Inflammatory macrophage (primary cell): ENCODE results near the gene GET4.
"Not testable (repeated sequence)": the region's sequence is repeated elsewhere in the genome, so short reads cannot be mapped to it uniquely, and the experiment has no call there.

Source experiments
- DNase-seq, 2 donors: peaks; one replicate each; pipeline ENCODE4 v3.0.0-alpha.2; 2020 to 2022

GET4 gene

DNA sequence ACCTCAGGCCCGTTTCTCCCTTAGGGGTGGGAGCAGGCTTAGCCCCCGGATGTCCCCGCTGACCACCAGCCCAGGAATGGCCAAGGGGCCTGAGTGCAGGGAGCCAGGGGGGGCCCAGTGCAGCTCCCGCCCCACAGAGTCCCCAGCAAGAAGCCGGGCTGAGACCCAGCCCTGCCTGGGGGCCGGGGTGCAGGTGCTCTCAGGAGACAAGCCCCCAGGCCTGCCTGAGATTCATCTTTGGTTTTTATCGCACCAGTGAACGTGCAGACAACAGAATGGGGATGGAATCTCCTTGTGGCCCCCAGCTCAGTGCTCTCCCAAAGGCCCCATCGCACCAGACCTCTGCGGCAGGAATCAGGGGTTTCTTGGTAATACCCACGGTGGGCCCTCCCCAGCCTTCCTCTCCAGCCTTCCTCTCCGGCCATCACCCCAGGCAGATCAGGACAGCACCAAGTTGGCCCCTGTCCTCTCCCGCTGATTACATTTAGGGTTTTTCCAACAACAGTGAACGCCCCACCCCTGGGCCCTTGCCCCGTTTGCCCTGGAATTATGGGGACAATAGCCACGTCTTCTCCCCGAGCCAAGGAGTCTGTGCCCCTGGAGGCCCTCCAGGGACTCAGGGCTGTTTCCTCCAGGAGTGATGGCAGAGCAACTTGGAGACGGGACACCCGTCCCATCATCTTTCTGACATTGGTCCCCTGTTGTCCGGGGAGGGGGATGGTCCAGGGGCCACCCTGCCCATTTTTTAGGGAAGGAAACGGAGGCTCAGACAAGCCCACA lies 55.7 kb downstream of the GET4 start:
- DNase-seq, result no peak

DNA sequence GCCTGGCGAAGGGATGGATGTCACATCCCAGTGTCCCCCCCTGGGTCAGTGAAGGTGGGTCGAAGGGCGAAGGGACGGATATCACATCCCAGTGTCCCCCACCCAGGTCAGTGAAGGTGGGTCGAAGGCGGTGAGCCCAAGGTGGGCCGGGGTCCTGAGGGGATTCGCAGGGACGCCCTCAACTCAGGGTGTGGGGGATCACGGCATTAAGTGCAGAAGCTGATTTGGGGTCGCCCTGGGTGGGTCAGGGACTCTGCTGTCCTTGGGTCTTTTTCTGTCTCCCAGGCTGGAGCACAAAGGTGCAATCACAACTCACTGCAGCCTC lies 56.3 kb downstream of the GET4 start:
- no peak for DNase-seq

DNA sequence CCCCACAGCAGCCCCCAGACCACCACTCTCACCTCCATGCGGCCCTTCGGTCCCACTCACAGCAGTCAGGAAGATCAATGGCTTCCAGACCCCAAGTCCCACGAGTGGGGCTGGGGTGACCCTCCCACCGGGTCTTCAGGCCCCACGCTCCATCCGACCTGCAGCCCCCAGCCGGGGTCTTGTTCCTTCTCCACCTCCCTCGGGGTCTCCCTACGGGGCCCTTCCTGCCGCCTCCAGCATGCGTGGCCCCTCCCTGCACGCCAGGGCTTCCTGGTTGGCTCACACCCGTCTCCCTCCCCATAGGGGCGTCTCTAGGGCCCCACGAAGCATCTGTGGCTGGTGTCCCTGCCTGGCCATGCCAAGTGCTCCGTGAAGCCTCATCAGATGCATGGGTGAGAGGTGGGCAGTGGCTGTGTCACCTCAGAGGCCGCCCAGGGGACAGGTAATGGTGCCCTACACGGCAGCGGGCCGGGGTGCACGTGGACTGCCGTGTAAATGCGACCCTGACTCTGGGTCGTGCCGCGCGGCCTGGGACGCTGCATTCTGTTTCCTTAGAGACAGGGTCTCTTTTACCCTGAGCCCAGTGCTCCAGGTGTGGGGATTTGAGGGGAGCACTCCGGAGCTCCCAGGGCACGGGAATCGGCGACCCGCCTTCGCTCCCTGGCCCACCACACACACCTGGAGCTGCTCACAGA lies 58.3 kb downstream of the GET4 start:
- no peak for DNase-seq

DNA sequence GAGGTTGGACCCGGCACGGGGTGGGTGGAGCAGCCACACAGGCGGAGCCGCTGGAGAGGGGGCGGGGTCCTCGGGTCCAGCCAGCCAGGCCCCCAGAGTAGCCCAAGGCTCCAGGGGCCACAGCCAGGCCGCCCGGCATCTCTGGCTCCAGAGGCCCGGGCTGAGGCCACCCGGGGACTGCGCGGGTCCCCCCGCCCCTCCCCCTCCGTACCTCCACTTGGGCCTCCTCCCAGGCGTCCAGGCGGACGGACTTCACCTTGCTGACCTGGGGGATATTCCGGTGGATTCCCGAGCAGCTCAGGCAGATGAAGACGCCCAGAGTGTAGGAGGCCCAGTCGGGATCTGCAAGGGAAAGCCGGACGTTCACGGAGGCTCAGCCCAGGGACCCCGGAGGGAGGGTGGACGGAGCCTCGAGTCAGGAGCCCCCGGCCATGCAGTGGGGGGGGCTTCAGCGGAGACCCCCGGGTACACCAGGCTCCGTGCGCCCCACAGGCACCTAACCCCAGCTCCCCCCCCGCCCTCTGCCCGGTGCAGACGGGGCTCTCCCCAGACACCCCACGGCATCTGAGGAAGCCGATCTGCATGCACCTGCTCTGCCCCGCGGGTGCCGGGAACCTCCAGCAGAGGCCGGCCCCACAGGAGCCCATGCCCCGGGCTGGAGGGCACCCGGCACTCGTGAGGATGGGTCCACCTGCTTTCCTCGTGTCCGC lies 59.0 kb downstream of the GET4 start:
- DNase-seq, result no peak

DNA sequence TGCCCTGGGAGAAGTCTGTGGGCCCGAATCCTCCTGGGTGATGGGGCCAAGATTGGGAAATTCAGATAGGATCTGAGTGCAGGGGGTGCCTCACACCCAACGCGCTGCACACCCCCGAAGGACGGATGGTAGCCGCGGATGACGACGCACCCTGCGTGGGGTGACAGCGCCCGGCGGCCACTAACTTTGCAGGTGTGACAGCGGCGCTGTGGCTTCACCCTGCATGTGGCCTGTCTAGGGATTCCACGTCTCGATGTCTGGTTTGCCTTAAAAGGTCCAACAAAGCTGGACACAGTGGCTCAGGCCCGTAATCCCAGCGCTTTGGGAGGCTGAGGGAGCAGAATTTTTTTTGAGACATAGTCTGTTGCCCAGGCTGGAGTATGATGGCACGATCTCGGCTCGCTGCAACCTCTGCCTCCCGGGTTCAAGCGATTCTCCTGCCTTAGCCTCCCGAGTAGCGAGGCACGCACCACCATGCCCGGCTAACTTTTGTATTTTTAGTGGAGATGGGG lies 59.6 kb downstream of the GET4 start:
- no peak for DNase-seq

DNA sequence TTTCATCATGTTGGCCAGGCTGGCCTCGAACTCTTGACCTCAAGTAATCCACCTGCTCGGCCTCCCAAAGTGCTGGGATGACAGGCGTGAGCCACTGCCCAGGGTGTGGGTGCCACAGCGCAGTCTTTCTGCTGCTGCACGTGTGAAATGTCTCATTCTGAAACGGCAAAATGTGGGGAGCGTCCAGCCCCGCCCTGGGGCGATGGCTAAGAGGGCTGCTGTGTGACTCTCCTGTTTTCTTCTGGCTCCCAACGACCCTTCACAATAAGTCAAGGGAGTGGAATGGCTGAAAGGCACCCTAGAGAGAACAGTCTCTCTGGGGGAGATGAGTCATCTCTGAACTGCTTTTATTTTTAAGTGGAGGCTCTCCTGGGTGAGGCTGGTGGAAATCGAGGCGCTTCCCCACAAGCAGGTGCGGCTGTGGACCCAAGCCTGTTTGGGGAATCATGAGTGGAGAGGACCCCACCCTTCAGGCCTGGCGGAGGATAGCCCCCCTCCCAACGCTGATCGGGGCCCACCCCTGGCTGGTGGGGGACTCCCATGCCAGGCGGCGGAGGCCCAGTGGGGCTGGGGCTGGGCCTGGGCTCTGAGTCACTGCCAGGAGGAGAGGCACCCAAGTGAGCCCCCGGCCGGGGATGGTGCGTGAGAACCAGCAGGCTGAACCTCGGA lies 60.2 kb downstream of the GET4 start:
- no peak for DNase-seq

DNA sequence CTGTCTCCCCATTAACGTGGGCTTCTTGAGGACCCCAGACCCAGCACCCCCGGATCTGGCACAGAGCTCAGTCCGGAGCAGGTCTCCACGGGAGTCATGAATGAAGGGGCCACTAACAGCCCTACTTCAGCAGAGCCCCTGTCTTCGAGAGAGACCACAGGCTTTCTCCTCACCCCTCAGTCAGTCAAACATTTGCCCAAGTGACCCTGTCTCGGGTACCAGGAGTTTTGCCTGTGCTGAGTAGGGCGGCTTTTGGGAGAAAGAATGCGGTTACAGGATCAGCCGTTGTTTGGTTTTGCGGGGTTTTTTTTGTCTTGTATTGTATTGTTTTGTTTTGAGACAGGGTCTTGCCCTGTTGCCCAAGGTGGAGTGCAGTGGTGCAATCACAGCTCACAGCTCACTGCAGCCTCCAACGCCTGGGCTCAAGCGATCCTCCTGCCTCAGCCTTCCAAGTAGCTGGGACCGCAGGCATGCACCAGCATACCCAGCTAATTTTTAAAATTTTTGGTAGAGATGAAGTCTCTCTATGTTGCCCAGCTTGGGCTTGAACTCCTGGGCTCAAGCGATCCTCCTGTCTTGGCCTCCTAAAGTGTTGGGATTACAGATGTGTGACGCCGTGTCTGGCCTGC lies 61.6 kb downstream of the GET4 start:
- DNase-seq, result no peak

DNA sequence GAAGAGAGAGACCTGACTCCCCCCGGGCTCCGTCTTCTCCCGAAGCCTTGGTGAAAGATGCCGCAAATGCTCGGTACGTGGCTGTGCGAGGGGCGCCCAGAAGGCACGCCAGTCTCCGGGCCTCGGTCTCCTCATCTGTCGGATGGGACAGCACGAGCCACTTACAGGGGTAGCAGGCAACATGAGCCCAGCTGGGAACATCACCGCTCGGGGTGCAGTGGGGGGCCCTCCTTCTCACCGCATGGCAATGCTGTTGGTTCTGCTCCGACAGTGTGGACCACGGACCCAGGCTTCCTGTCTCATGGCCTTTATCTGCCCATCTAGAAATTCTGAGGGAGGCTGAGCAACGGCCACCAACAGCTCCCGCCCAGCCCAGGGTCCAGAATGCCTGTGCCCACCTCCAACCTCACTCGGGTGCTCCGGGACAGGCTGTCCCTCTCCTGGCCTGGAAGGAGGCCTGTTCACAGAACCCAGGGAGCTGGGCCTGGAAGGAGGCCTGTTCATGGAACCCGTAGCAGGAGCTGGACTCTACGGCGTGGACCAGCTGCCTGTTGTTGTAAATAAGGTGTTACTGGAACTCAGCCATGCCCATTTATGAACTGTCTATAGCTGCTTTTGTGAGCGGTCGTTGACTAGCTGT lies 62.3 kb downstream of the GET4 start:
- DNase-seq, result no peak

DNA sequence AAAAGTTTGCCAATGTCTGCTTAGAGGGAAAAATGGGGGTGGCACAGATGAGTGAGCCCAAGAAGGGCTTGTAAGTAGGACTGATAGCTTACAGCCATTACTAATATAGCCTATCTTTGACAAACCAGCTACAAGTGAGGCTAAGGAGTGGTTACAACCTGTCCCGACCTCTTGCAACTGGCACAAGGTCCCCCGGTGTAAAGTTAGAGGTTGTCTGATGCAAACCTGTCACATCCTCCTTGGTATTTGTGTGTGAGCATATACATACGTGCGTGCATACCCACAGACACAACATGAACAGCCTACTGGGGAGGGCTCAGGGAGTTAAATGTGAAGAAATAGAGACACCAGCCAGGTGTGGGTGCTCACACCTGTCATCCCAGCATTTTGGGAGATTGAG lies 63.5 kb downstream of the GET4 start:
- no peak for DNase-seq

DNA sequence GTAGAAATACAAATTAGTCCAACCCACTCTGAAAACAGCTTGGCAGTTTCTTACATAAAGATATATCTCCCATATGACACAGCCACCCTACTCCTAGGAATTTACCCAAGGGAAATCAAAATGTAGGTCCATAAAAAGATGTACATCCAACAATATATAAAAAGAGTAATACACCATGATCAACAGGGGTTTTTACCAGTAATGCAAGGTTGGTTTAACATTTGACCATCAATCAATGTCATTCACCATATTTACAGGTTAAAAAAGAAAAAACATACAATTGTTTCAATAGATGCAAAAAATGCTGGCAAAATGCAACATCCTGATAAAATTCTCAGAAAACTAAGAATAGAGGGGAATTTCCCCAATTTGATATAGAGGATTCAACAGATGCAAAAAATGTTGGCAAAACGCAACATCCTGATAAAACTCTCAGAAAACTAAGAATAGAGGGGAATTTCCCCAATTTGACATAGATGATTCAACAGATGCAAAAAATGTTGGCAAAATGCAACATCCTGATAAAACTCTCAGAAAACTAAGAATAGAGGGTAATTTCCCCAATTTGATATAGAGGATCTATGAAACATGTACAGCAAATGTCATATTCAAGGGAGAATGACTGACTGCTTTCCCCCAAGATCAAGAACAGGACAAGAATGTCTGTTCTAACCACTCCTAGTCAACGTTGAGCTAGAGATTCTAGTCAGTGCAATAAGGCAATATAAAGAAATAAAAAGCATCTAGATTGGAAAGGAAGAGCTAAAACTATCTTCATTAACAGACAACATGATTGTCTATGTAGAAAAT lies 64.5 kb downstream of the GET4 start:
- DNase-seq, result peak; percentile 40 to 74

DNA sequence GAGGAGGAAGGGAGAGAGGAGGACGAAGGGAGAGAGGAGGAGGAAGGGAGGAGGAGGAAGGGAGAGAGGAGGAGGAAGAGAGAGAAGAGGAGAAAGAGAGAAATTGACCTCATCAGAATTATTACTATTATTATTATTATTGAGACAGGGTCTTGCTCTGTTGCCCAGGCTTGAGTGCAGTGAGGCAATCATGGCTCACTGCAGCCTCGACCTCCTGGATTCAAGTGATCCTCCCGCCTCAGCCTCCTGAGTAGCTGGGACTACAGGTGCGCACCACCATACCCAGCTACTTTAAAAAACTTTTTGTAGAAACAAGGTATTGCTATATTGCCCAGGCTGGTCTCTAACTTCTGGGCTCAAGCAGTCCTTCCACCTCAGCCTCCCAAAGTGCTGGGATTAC lies 67.4 kb downstream of the GET4 start:
- DNase-seq, result not testable (repeated sequence)

DNA sequence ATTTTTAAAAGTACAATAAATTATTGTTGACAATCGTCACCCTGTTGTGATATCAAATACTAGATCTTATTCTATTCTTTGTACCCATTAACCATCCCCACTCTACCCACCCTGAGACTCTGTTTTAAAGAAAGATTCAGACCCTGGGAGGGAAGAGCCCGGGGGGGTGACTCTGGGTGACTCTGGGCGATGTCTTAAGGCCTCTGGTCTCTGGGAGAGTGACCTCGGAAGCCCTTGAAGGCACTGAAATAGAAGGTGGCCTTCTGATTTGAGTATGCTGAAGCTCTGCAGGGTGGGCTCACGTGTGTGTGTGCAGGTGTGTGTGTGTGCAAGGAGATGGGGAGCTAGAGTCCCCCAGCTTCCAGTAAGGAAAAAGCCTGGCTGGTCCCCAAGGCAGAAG lies 68.4 kb downstream of the GET4 start:
- DNase-seq, result no peak

DNA sequence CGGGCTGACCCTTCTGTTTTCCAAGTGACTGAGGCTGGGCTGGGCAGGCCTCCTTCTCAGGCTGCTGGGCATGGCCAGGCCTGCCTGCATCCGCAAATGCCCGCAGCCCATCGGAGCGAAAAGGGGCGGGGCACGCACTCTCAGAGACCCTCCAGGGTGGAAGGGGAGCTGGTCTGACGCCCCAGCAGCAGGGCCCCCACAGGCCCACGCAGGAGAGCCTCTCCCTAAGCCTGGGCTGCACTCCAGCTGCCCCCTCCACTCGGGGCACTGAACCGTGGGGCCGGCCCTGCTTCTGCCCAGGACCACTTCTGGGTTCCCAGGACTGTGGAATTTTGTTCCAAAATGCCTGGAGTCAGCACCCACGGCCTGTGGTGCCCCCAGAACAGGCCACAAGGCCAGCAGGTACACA lies 68.8 kb downstream of the GET4 start:
- DNase-seq, result no peak

DNA sequence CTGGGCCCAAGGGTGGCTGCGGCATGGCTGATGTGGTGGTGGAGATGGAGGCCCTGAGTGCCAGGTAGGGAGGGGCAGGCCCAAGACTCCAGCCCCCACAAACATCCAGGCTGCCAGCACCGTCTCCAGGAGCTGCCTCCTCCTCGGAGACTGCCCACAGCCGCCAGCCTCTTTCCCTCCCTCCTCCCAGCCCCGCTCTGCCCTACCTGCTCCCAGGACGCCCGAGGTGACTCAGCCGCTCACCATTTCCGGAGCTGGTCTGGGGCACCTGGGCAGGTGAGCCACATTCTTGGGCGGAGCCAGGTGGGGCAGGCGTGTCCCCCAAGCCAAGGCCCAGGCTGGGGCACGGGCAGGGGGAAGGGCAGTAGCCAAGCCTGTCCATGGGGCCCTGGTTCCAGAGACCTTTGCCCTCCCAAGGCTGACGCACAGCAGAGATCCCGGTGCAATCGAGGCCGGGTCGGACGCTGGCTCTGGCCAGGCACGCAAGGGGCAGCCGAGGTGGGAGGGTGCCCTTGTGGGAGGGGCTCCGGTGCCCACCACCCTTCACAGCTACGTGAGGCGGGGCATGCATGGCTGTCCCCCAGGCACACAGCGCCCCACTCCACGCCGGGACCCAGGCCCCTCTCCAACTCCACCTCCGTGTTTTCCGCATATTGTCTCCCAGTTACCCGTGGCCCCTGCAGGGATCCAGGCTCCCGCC lies 69.4 kb downstream of the GET4 start:
- DNase-seq, result no peak
